H9 (cell line): ENCODE results near the gene HIF1A. TPM values are rescaled to one million over a fixed set of nuclear protein-coding genes. Genes with fewer than 3 reads are reported as not detected.

Experiments
- DNase-seq: peaks from one replicate; pipeline ENCODE4 v3.0.0-alpha.2; 2017
- H2AFZ ChIP-seq: one replicate; pipeline ENCODE4 v1.6.1; 2013; ENCODE audit warnings: mild to moderate bottlenecking, low read length, control low read depth, moderate library complexity
- H2AK5ac ChIP-seq: 2 replicates; pipeline ENCODE4 v1.6.1; 2013; ENCODE audit warnings: low read length, control low read depth, mixed read lengths; ENCODE audit not compliant: insufficient read length
- H2BK120ac ChIP-seq: one replicate; pipeline ENCODE4 v1.6.1; 2013; ENCODE audit warnings: low read depth, mild to moderate bottlenecking, low read length, control low read depth, inconsistent platforms; ENCODE audit not compliant: poor library complexity, severe bottlenecking
- H2BK12ac ChIP-seq: 2 replicates; pipeline ENCODE4 v1.6.1; 2013; ENCODE audit warnings: low read length, control low read depth, mixed read lengths, low read depth; ENCODE audit not compliant: insufficient read length
- H2BK15ac ChIP-seq: 2 replicates; pipeline ENCODE4 v1.6.1; 2013; ENCODE audit warnings: low read depth, low read length, control low read depth
- H2BK20ac ChIP-seq: one replicate; pipeline ENCODE4 v1.6.1; 2013; ENCODE audit warnings: low read depth, mild to moderate bottlenecking, low read length, control low read depth, inconsistent platforms; ENCODE audit not compliant: poor library complexity, severe bottlenecking
- H2BK5ac ChIP-seq: 2 replicates; pipeline ENCODE4 v1.6.1; 2013; ENCODE audit warnings: low read length, control low read depth, mixed read lengths; ENCODE audit not compliant: insufficient read length
- H3K14ac ChIP-seq: 2 replicates; pipeline ENCODE4 v1.6.1; 2013; ENCODE audit warnings: low read length, control low read depth; ENCODE audit not compliant: insufficient read depth
- H3K18ac ChIP-seq: 2 replicates; pipeline ENCODE4 v1.6.1; 2013; ENCODE audit warnings: low read depth, mild to moderate bottlenecking, mixed read lengths, low read length, control low read depth; ENCODE audit not compliant: insufficient read length
- H3K23ac ChIP-seq: 2 replicates; pipeline ENCODE4 v1.6.1; 2013; ENCODE audit warnings: low read length, control low read depth, mixed read lengths, low read depth; ENCODE audit not compliant: insufficient read length
- H3K23me2 ChIP-seq: 2 replicates; pipeline ENCODE4 v1.6.1; 2013; ENCODE audit warnings: low read depth, mild to moderate bottlenecking, mixed read lengths, low read length, control low read depth; ENCODE audit not compliant: insufficient read length, poor library complexity, severe bottlenecking
- H3K27ac ChIP-seq: 2 replicates; pipeline ENCODE4 v1.5.1; 2013; ENCODE audit warnings: low read length, control low read depth, mixed read lengths, low read depth; ENCODE audit not compliant: insufficient read length
- H3K27me3 ChIP-seq: 2 replicates; pipeline ENCODE4 v1.6.1; 2013; ENCODE audit warnings: low read length, control low read depth, inconsistent platforms; ENCODE audit not compliant: insufficient read depth
- H3K4ac ChIP-seq: 2 replicates; pipeline ENCODE4 v1.6.1; 2013; ENCODE audit warnings: low read depth, mild to moderate bottlenecking, control low read depth, inconsistent platforms, low read length, moderate library complexity
- H3K4me1 ChIP-seq: 2 replicates; pipeline ENCODE4 v1.6.1; 2013; ENCODE audit warnings: low read length, control low read depth, inconsistent platforms; ENCODE audit not compliant: insufficient read depth
- H3K4me2 ChIP-seq: 2 replicates; pipeline ENCODE4 v1.6.1; 2013; ENCODE audit warnings: low read length, control low read depth, mixed read lengths; ENCODE audit not compliant: insufficient read length, insufficient read depth
- H3K56ac ChIP-seq: 2 replicates; pipeline ENCODE4 v1.6.1; 2013; ENCODE audit warnings: low read depth, mild to moderate bottlenecking, mixed read lengths, low read length, control low read depth; ENCODE audit not compliant: insufficient read length
- H3K79me1 ChIP-seq: 2 replicates; pipeline ENCODE4 v1.6.1; 2013; ENCODE audit warnings: low read depth, mild to moderate bottlenecking, moderate library complexity, low read length, control low read depth, inconsistent platforms; ENCODE audit not compliant: insufficient read depth, poor library complexity, severe bottlenecking
- H3K79me2 ChIP-seq: 2 replicates; pipeline ENCODE4 v1.6.1; 2013; ENCODE audit warnings: low read length, control low read depth, inconsistent platforms; ENCODE audit not compliant: insufficient read depth
- H3K9ac ChIP-seq: 2 replicates; pipeline ENCODE4 v1.6.1; 2013; ENCODE audit warnings: low read length, control low read depth, mixed read lengths; ENCODE audit not compliant: insufficient read length; ENCODE audit errors: extremely low read depth
- H3K9me3 ChIP-seq: one replicate; pipeline ENCODE4 v1.6.1; 2013; ENCODE audit warnings: low read depth, low read length, inconsistent platforms; ENCODE audit not compliant: control insufficient read depth
- H3T11ph ChIP-seq: one replicate; pipeline ENCODE4 v1.6.1; 2013; ENCODE audit warnings: mild to moderate bottlenecking, low read length, control low read depth, inconsistent platforms
- H4K20me1 ChIP-seq: one replicate; pipeline ENCODE4 v1.6.1; 2013; ENCODE audit not compliant: control insufficient read depth, insufficient read length, insufficient read depth
- H4K5ac ChIP-seq: 2 replicates; pipeline ENCODE4 v1.6.1; 2013; ENCODE audit warnings: low read depth, mild to moderate bottlenecking, mixed read lengths, low read length, control low read depth; ENCODE audit not compliant: insufficient read length
- H4K8ac ChIP-seq: replicated peaks from 2 replicates; pipeline ENCODE4 v1.6.1; 2013; ENCODE audit warnings: low read length, control low read depth, mixed read lengths, low read depth; ENCODE audit not compliant: insufficient read length
- H4K91ac ChIP-seq: 2 replicates; pipeline ENCODE4 v1.6.1; 2013; ENCODE audit warnings: low read depth, mild to moderate bottlenecking, moderate library complexity, mixed read lengths, low read length, control low read depth; ENCODE audit not compliant: insufficient read length
- H3K27ac Mint-ChIP-seq, 3 experiments: 2 replicates in 2 of 3; 3 replicates in 1 of 3; pipeline ENCODE4 v1.8.0; 2020 to 2021; ENCODE audit warnings: mixed read lengths in 3 of 3, mild to moderate bottlenecking in 1 of 3, moderate library complexity in 1 of 3
- H3K27me3 Mint-ChIP-seq: 2 replicates; pipeline ENCODE4 v1.8.0; 2021; ENCODE audit warnings: low read depth, mild to moderate bottlenecking, moderate library complexity, mixed read lengths
- H3K36me3 Mint-ChIP-seq, 3 experiments: 2 replicates in 2 of 3; 3 replicates in 1 of 3; pipeline ENCODE4 v1.8.0; 2020 to 2021; ENCODE audit warnings: low read depth in 3 of 3, mixed read lengths in 3 of 3; ENCODE audit not compliant: insufficient read depth in 1 of 3
- H3K4me1 Mint-ChIP-seq, 2 experiments: 2 replicates each; pipeline ENCODE4 v1.8.0; 2020; ENCODE audit warnings: mixed read lengths in 2 of 2
- H3K4me3 Mint-ChIP-seq, 2 experiments: 2 replicates in 1 of 2; 3 replicates in 1 of 2; pipeline ENCODE4 v1.8.0; 2020 to 2021; ENCODE audit warnings: mild to moderate bottlenecking in 2 of 2, mixed read lengths in 2 of 2, moderate library complexity in 1 of 2
- H3K9me3 Mint-ChIP-seq, 2 experiments: 2 replicates in 1 of 2; 3 replicates in 1 of 2; pipeline ENCODE4 v1.8.0; 2020; ENCODE audit warnings: mild to moderate bottlenecking in 2 of 2, mixed read lengths in 2 of 2, moderate library complexity in 1 of 2
- CTCF ChIP-seq: fragments of 200-600 bp; sonication (generic); conservative IDR thresholded peaks from 3 replicates; pipeline ENCODE4 v1.8.0; 2021; ENCODE audit warnings: antibody characterized with exemption, mild to moderate bottlenecking
- WGBS: extraction: QIAGEN DNeasy Blood & Tissue Kit; methylation state at CpG from one replicate; pipeline ENCODE4 v1.1.7; 2013; ENCODE audit warnings: missing lambda C conversion rate, low lambda C conversion rate, mixed read lengths; ENCODE audit not compliant: insufficient read length; ENCODE audit errors: extremely low coverage; 5-methylcytosine and 5-hydroxymethylcytosine counted together
- total RNA-seq: library from RNA; stranded (reverse); gene quantifications from 2 replicates; pipeline ENCODE4 v1.2.1, GENCODE V29; 2021

Gene HIF1A
- total RNA-seq, 1 experiment from 2014 or later, result 154 TPM

DNA sequence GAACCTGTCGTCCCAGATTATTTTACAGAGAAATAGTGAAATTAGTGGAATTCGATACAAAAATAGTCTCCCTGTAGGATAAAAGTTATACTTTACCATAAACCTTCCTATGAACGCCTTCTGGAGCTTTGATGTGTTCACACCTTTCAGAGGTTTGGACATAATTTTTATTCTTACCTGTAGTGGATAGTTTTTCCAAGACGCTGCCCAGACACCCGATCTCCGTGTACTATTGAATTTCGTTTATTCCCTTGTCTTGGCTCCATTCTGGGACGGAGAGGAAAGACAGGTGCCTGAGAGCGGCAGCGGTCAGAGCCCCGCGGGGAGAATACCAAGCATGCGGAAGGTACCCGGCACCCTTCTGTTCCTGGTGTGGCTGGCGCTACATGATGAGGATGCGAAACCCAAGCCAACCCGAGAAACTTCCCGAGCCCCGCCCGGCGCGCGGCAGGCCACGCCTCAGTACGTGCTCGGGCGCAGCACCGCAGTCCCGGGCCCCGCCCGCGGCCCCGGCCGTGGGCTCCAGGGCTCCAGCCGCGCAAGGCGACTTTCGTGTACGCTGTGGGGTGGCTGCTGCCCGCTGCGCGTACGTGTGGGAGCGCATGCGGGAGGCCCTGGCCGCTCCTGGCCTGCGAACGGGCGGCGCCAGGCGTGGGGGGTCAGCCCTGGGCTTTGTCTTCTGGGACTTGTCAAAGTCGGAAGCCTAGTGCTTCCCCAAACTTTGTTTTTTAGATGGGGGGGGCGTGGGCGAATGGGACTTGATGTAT is 55.6 kb downstream of the HIF1A start:
- Histone ChIP-seq H3K9me3 (no peaks in the 10 kb centered on the region), H3K9ac (peak overlapping the region; percentile 1), H3K27ac (no peak overlapping the region), H3K56ac (no peak overlapping the region), H4K91ac (no peak overlapping the region), H3K23ac (no peak overlapping the region), H3K23me2 (no peaks in the 10 kb centered on the region), H3K4ac (no peak overlapping the region), H3K27me3 (no peaks in the 10 kb centered on the region), H2BK12ac (peak overlapping the region; percentile 75), H3T11ph (no peak overlapping the region), H2AFZ (no peak overlapping the region), H3K18ac (peak overlapping the region; percentile 13), H3K14ac (peak overlapping the region; percentile 54; the same call in 1 of the 2 replicates), H2BK15ac (no peak overlapping the region), H2BK5ac (no peak overlapping the region), H3K4me1 (peaks cover 7% of the 10 kb centered on the region; the same call in 1 of the 2 replicates), H2BK20ac (no peak overlapping the region), H4K5ac (no peak overlapping the region), H3K79me2 (no peaks in the 10 kb centered on the region), H4K8ac (no peak overlapping the region), H3K4me2 (peak overlapping the region; percentile 50), H2BK120ac (no peak overlapping the region), H4K20me1 (no peaks in the 10 kb centered on the region), H3K79me1 (no peaks in the 10 kb centered on the region), H2AK5ac (no peak overlapping the region)
- H3K27me3 Mint-ChIP-seq, result no peaks in the 10 kb centered on the region
- peaks cover 6 to 34% of the 10 kb centered on the region in 2 experiments; a peak in 3 of 4 replicates for H3K4me1 Mint-ChIP-seq
- peaks cover 0 to 10% of the 10 kb centered on the region in 2 experiments; a peak in 3 of 5 replicates for H3K9me3 Mint-ChIP-seq
- no CpG with 5 or more reads among the region's 54 CpGs for WGBS
- DNase-seq, result peak; percentile 83
- peaks cover 13 to 51% (median 36%) of the 10 kb centered on the region in 3 experiments for H3K36me3 Mint-ChIP-seq
- peak overlapping the region in 1 of 2 experiments; percentile 84; a peak in 3 of 5 replicates for H3K4me3 Mint-ChIP-seq
- peak overlapping the region in 2 of 3 experiments; percentile 48 to 78; a peak in 4 of 7 replicates for H3K27ac Mint-ChIP-seq
- TF ChIP-seq CTCF, result no peak
